Osteoblast (primary cell): ENCODE measurements around the gene PHF11. TPM values are rescaled to one million over a fixed set of nuclear protein-coding genes. Genes with fewer than 3 reads are reported as not detected.

Experiments used
- DNase-seq: peaks from one replicate; pipeline ENCODE4 v3.0.0; 2011; ENCODE audit warnings: low spot score, mixed read lengths; ENCODE audit not compliant: insufficient read length; ENCODE audit errors: missing footprints
- H2AFZ ChIP-seq: 2 replicates; pipeline ENCODE4 v1.6.0; 2011; ENCODE audit warnings: mild to moderate bottlenecking, low read length
- H3K27ac ChIP-seq: 2 replicates; pipeline ENCODE4 v1.5.1; 2011; ENCODE audit warnings: mild to moderate bottlenecking, low read depth, low read length, moderate library complexity
- H3K27me3 ChIP-seq: 2 replicates; pipeline ENCODE4 v1.6.0; 2012; ENCODE audit warnings: mild to moderate bottlenecking, control low read depth, inconsistent platforms, low read length, moderate library complexity; ENCODE audit not compliant: insufficient read depth
- H3K36me3 ChIP-seq: 2 replicates; pipeline ENCODE4 v1.5.1; 2011; ENCODE audit warnings: mild to moderate bottlenecking, low read length, control low read depth, moderate library complexity; ENCODE audit not compliant: insufficient read depth
- H3K4me1 ChIP-seq: 2 replicates; pipeline ENCODE4 v1.5.1; 2011; ENCODE audit warnings: mild to moderate bottlenecking, low read length, control low read depth, moderate library complexity; ENCODE audit not compliant: insufficient read depth
- H3K4me2 ChIP-seq: 2 replicates; pipeline ENCODE4 v1.6.0; 2011; ENCODE audit warnings: mild to moderate bottlenecking, low read length; ENCODE audit not compliant: insufficient read depth
- H3K4me3 ChIP-seq: fragments of 200-600 bp; sonication (generic); 3 replicates; pipeline ENCODE4 v1.5.1; 2012; ENCODE audit warnings: mild to moderate bottlenecking, low read length, inconsistent platforms; ENCODE audit not compliant: insufficient read depth
- H3K79me2 ChIP-seq: 2 replicates; pipeline ENCODE4 v1.6.0; 2012; ENCODE audit warnings: mild to moderate bottlenecking, low read length, control low read depth, inconsistent platforms; ENCODE audit not compliant: insufficient read depth
- H3K9me3 ChIP-seq: 2 replicates; pipeline ENCODE4 v1.5.1; 2011; ENCODE audit warnings: low read depth, low read length, control low read depth
- H4K20me1 ChIP-seq: 2 replicates; pipeline ENCODE4 v1.6.0; 2012; ENCODE audit warnings: mild to moderate bottlenecking, low read length, control low read depth; ENCODE audit not compliant: insufficient read depth
- total RNA-seq: library from RNA; depleted of rRNA; stranded (reverse); fragments of >200 nt; gene quantifications from 2 replicates; pipeline ENCODE4 v1.2.3, GENCODE V29; 2012
- TF ChIP-seq, protein P1 (sequence below): IDR thresholded peaks from 2 replicates; pipeline ENCODE4 v1.5.1; 2011; ENCODE audit warnings: mild to moderate bottlenecking, low read depth, low read length, moderate library complexity; ENCODE audit errors: extremely low read depth

The PHF11 gene
- total RNA-seq, 1 donor, result 29.7 TPM

DNA sequence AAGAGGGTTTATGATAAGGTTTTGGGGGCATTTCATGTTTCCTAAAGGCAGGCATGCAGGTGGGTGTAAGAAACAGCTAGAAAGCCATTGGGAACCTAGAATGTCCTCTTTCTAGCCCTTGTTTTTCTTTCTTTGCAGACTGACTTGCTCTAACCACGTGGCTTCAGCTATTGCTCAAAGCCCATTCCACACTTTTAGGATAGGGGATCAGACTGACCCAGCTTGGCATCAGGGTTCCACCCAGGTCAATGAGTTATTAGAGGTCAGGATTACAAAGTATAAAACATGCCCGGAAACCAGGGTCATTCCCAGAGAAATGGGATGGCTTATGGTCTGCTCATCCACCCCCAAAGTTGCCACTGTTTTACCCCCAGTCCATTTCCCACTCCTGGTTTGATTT, 16.8 kb downstream of the PHF11 start:
- TF ChIP-seq, protein P1, sequence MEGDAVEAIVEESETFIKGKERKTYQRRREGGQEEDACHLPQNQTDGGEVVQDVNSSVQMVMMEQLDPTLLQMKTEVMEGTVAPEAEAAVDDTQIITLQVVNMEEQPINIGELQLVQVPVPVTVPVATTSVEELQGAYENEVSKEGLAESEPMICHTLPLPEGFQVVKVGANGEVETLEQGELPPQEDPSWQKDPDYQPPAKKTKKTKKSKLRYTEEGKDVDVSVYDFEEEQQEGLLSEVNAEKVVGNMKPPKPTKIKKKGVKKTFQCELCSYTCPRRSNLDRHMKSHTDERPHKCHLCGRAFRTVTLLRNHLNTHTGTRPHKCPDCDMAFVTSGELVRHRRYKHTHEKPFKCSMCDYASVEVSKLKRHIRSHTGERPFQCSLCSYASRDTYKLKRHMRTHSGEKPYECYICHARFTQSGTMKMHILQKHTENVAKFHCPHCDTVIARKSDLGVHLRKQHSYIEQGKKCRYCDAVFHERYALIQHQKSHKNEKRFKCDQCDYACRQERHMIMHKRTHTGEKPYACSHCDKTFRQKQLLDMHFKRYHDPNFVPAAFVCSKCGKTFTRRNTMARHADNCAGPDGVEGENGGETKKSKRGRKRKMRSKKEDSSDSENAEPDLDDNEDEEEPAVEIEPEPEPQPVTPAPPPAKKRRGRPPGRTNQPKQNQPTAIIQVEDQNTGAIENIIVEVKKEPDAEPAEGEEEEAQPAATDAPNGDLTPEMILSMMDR, result no peak
- Histone ChIP-seq H3K79me2 (no peaks in the 10 kb centered on the region), H3K27me3 (no peaks in the 10 kb centered on the region)

DNA sequence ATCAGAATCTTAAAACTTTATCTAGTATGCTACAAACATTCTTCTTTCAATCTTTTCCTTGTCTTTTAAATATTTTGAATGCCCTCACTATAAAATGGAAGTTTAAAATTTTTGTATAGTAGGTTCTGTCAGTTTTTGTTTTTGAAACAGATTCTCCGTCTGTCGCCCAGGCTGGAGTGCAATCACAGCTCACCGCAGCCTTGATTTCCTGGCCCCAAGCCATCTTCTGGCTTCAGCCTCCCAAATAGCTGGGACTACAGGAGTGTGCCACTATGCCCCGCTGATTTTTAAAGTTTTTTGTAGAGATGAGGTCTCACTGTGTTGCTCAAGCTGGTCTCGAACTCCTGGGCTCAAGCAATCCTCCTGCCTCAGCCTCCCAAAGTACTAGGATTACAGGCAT, 20.7 kb downstream of the PHF11 start:
- Histone ChIP-seq H3K27me3 (no peaks in the 10 kb centered on the region), H3K4me2 (no peak overlapping the region), H3K36me3 (peaks cover 30% of the 10 kb centered on the region), H3K27ac (no peak overlapping the region), H4K20me1 (no peaks in the 10 kb centered on the region), H3K4me3 (no peak overlapping the region), H3K9me3 (no peaks in the 10 kb centered on the region), H3K4me1 (no peaks in the 10 kb centered on the region), H3K79me2 (no peaks in the 10 kb centered on the region), H2AFZ (no peak overlapping the region)
- TF ChIP-seq, protein P1, result no peak
- no peak for DNase-seq

More for the DNA sequence above, 16.8 kb downstream of the PHF11 start:
- Histone ChIP-seq H3K27ac (no peak overlapping the region), H3K36me3 (peaks cover 22% of the 10 kb centered on the region), H3K4me1 (no peaks in the 10 kb centered on the region), H3K9me3 (no peaks in the 10 kb centered on the region), H2AFZ (no peak overlapping the region), H4K20me1 (no peaks in the 10 kb centered on the region), H3K4me3 (no peak overlapping the region), H3K4me2 (no peak overlapping the region)
- no peak for DNase-seq

DNA sequence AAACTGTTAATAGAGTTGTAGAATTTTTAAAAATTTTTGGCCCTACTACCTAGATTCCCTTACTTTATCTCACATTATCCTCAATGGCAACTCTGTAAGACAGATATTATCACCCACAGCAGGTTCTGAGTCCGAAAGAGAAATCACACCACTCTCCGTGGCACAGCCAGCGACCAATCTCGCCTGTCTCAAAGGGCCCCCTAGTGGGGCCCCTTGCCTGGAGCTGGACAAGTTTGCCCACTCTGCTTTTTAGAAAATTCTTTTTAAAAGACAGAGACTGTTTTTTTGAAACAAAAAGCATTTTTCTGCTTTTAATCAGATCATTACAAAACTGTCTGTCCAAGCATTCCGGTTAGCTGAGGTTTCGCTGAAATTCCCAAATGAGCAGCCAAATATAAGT, 21.7 kb downstream of the PHF11 start:
- no peaks in the 10 kb centered on the region for H3K9me3 ChIP-seq

DNA sequence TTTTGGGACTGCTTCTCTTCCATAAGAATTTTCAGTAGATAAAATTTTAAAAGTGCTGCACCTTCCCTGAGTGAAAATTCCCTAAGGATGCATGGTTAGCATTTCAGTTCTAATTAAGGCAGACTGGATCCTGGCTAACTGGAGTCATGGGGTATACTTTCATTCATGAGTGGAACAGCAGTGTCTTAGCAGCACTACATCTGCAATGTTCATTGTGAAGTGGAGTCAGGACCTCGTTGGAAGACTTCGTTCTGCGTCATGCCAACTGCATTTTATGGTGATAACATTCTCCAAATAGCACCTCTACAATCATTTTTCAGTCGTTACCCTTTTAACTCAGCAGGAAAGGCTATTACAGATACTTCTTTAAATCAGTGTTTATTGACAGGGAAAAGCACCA, 25.5 kb downstream of the PHF11 start:
- DNase-seq, result peak; percentile 30

More for the DNA sequence above, 21.7 kb downstream of the PHF11 start:
- H3K27ac ChIP-seq, result no peak overlapping the region
- no peak overlapping the region for H2AFZ ChIP-seq
- H3K27me3 ChIP-seq, result no peaks in the 10 kb centered on the region
- peak; percentile 54 for DNase-seq
- H3K4me3 ChIP-seq, result no peak overlapping the region
- no peaks in the 10 kb centered on the region for H3K79me2 ChIP-seq
- H3K4me1 ChIP-seq, result no peaks in the 10 kb centered on the region
- no peak overlapping the region for H3K4me2 ChIP-seq
- H4K20me1 ChIP-seq, result no peaks in the 10 kb centered on the region
- TF ChIP-seq, protein P1, result peak; percentile 47
- H3K36me3 ChIP-seq, result peaks cover 31% of the 10 kb centered on the region

More for the DNA sequence above, 25.5 kb downstream of the PHF11 start:
- Histone ChIP-seq H3K4me2 (no peak overlapping the region), H3K27ac (no peak overlapping the region), H3K4me3 (no peak overlapping the region), H3K27me3 (no peaks in the 10 kb centered on the region), H3K79me2 (no peaks in the 10 kb centered on the region), H3K4me1 (no peaks in the 10 kb centered on the region), H2AFZ (no peak overlapping the region), H3K9me3 (no peaks in the 10 kb centered on the region), H3K36me3 (peaks cover 15% of the 10 kb centered on the region), H4K20me1 (no peaks in the 10 kb centered on the region)
- TF ChIP-seq, protein P1, result no peak
